PC-3 (cell line): Measurements from ENCODE around the gene CA10. TPM values are rescaled to one million over a fixed set of nuclear protein-coding genes. Genes with fewer than 3 reads are reported as not detected.

Experiments used
- ATAC-seq: fragments of 200-7000 bp; cut with Tn5 transposase; 2 replicates; pipeline ENCODE4 v1.9.1; 2020; ENCODE audit warnings: mild to moderate bottlenecking, moderate library complexity
- BruUV-seq: library from RNA; stranded (reverse); fragments of 400-500 nt; replicated peaks from 2 replicates; lab custom pipeline; 2021; lab: Mats Ljungman, UMichigan
- CTCF ChIA-PET: fragments of 300-600 bp; sonication (Branson Sonifier 250); formaldehyde crosslinking; loops from one replicate; lab custom pipeline; 2022; ENCODE audit warnings: antibody characterized with exemption; lab: Charles Lee
- POLR2A ChIA-PET: fragments of 300-600 bp; sonication (Branson Sonifier 250); formaldehyde crosslinking; loops from one replicate; lab custom pipeline; 2022; ENCODE audit warnings: antibody characterized with exemption; ENCODE audit not compliant: unreplicated experiment; lab: Charles Lee
- DNase-seq: peaks from one replicate; pipeline ENCODE4 v3.0.0-alpha.2; 2015
- H2AFZ ChIP-seq: fragments of 300-600 bp; sonication (generic); 2 replicates; pipeline ENCODE4 v1.6.0; 2016; ENCODE audit warnings: antibody characterized with exemption, low read length
- H3F3A ChIP-seq: fragments of 300-600 bp; sonication (generic); one replicate; pipeline ENCODE4 v1.6.0; 2017; ENCODE audit warnings: antibody characterized with exemption, low read length, control low read depth, mild to moderate bottlenecking; ENCODE audit not compliant: unreplicated experiment
- H3K27ac ChIP-seq: fragments of 300-600 bp; sonication (generic); 2 replicates; pipeline ENCODE4 v1.5.1; 2016; ENCODE audit warnings: mild to moderate bottlenecking, low read length
- H3K27me3 ChIP-seq: fragments of 300-600 bp; sonication (generic); 2 replicates; pipeline ENCODE4 v1.6.1; 2016; ENCODE audit warnings: low read length, mixed read lengths
- H3K36me3 ChIP-seq: fragments of 300-600 bp; sonication (generic); 2 replicates; pipeline ENCODE4 v1.6.1; 2016; ENCODE audit warnings: low read depth, mixed run types, low read length, mixed read lengths
- H3K4me1 ChIP-seq: fragments of 300-600 bp; sonication (generic); 2 replicates; pipeline ENCODE4 v1.5.1; 2016; ENCODE audit warnings: low read length; ENCODE audit not compliant: insufficient read depth
- H3K4me2 ChIP-seq: fragments of 300-600 bp; sonication (generic); 2 replicates; pipeline ENCODE4 v1.6.0; 2016; ENCODE audit warnings: low read length
- H3K4me3 ChIP-seq: fragments of 300-600 bp; sonication (generic); 2 replicates; pipeline ENCODE4 v1.5.1; 2016; ENCODE audit warnings: mild to moderate bottlenecking, low read length, mixed read lengths
- H3K79me2 ChIP-seq: fragments of 300-600 bp; sonication (generic); 2 replicates; pipeline ENCODE4 v1.6.1; 2017; ENCODE audit warnings: low read length, mixed read lengths
- H3K9ac ChIP-seq: fragments of 300-600 bp; sonication (generic); 2 replicates; pipeline ENCODE4 v1.6.0; 2016; ENCODE audit warnings: mild to moderate bottlenecking, low read length
- H3K9me2 ChIP-seq: fragments of 300-600 bp; sonication (generic); replicated peaks from 2 replicates; pipeline ENCODE4 v1.6.1; 2016; ENCODE audit warnings: mixed run types, low read length, mixed read lengths
- H3K9me3 ChIP-seq: fragments of 300-600 bp; sonication (generic); 2 replicates; pipeline ENCODE4 v1.6.1; 2016; ENCODE audit warnings: low read length, mixed read lengths
- H4K20me1 ChIP-seq: fragments of 300-600 bp; sonication (generic); 2 replicates; pipeline ENCODE4 v1.6.1; 2016; ENCODE audit warnings: low read length, mixed read lengths
- CTCF ChIP-seq: fragments of 300-600 bp; sonication (generic); conservative IDR thresholded peaks from 2 replicates; pipeline ENCODE4 v1.5.1; 2017; ENCODE audit warnings: antibody characterized with exemption, low read depth, mild to moderate bottlenecking, low read length
- EZH2 ChIP-seq: fragments of 300-600 bp; sonication (generic); IDR thresholded peaks from one replicate; pipeline ENCODE4 v1.6.1; 2017; ENCODE audit warnings: antibody characterized with exemption, mild to moderate bottlenecking, low read length; ENCODE audit not compliant: unreplicated experiment
- EZH2phosphoT487 ChIP-seq: fragments of 300-600 bp; sonication (generic); IDR thresholded peaks from 2 replicates; pipeline ENCODE4 v1.6.1; 2018; ENCODE audit warnings: mild to moderate bottlenecking, antibody characterized with exemption, low read length, borderline replicate concordance
- intact Hi-C: fragments of 100-400 bp; cut with micrococcal nuclease; formaldehyde crosslinking; loops from 2 replicates; pipeline ENCODE4 v1.9.0; 2023
- total RNA-seq: library from RNA; depleted of rRNA; stranded (reverse); fragments of >200 nt; gene quantifications from 2 replicates; pipeline ENCODE4 v1.2.3, GENCODE V29; 2014

Gene CA10
- total RNA-seq, 1 experiment from 2014 or later = not detected

GRCh38 chr17:51585514-51586104 lies 572.9 kb downstream of the CA10 start:
- peak; percentile 92 for TF ChIP-seq CTCF
- TF ChIP-seq EZH2 = no peak
- Histone ChIP-seq H3K79me2 (no peaks in the 10 kb centered on the region), H2AFZ (no peak overlapping the region), H4K20me1 (no peaks in the 10 kb centered on the region), H3K4me3 (no peak overlapping the region), H3K9me3 (no peaks in the 10 kb centered on the region), H3K9ac (no peak overlapping the region), H3K36me3 (no peaks in the 10 kb centered on the region), H3K27me3 (no peaks in the 10 kb centered on the region; the same call in 1 of the 2 replicates), H3K9me2 (no peaks in the 10 kb centered on the region), H3F3A (no peaks in the 10 kb centered on the region), H3K27ac (no peak overlapping the region), H3K4me2 (no peak overlapping the region), H3K4me1 (no peaks in the 10 kb centered on the region)
- ChIA-PET CTCF (no interaction called here), POLR2A (no interaction called here)
- BruUV-seq = no TSS peak
- DNase-seq (peak; percentile 74), ATAC-seq (peak; percentile 57)
- intact Hi-C loops = no loop called here

GRCh38 chr17:51580869-51581268 lies 577.6 kb downstream of the CA10 start:
- no peak overlapping the region for H3K4me2 ChIP-seq
- H3K4me1 ChIP-seq = no peaks in the 10 kb centered on the region
- ATAC-seq (no peak), DNase-seq (no peak)
- no peaks in the 10 kb centered on the region for H3K79me2 ChIP-seq
- no peaks in the 10 kb centered on the region for H3K9me2 ChIP-seq
- H3K9ac ChIP-seq = no peak overlapping the region
- ChIA-PET CTCF (no interaction called here), POLR2A (no interaction called here)
- H3K27ac ChIP-seq = no peak overlapping the region
- no peaks in the 10 kb centered on the region for H3K9me3 ChIP-seq
- no peak overlapping the region for H2AFZ ChIP-seq
- H3K36me3 ChIP-seq = no peaks in the 10 kb centered on the region
- no peak overlapping the region for H3K4me3 ChIP-seq
- TF ChIP-seq EZH2 (no peak), EZH2phosphoT487 (no peak), CTCF (no peak)
- H4K20me1 ChIP-seq = no peaks in the 10 kb centered on the region
- H3F3A ChIP-seq = no peaks in the 10 kb centered on the region
- BruUV-seq = no TSS peak
- intact Hi-C loops = no loop called here
- no peaks in the 10 kb centered on the region for H3K27me3 ChIP-seq
